HG02973 (cell line): ENCODE measurements around the gene TMEM62.
"Not testable (repeated sequence)": the region's sequence is repeated elsewhere in the genome, so short reads cannot be mapped to it uniquely, and the experiment has no call there.

Experiments
- ATAC-seq: cut with Tn5 transposase; IDR thresholded peaks from one replicate; pipeline ENCODE4 v1.9.1; 2021; ENCODE audit warnings: moderate library complexity; ENCODE audit not compliant: unreplicated experiment

Gene TMEM62

DNA sequence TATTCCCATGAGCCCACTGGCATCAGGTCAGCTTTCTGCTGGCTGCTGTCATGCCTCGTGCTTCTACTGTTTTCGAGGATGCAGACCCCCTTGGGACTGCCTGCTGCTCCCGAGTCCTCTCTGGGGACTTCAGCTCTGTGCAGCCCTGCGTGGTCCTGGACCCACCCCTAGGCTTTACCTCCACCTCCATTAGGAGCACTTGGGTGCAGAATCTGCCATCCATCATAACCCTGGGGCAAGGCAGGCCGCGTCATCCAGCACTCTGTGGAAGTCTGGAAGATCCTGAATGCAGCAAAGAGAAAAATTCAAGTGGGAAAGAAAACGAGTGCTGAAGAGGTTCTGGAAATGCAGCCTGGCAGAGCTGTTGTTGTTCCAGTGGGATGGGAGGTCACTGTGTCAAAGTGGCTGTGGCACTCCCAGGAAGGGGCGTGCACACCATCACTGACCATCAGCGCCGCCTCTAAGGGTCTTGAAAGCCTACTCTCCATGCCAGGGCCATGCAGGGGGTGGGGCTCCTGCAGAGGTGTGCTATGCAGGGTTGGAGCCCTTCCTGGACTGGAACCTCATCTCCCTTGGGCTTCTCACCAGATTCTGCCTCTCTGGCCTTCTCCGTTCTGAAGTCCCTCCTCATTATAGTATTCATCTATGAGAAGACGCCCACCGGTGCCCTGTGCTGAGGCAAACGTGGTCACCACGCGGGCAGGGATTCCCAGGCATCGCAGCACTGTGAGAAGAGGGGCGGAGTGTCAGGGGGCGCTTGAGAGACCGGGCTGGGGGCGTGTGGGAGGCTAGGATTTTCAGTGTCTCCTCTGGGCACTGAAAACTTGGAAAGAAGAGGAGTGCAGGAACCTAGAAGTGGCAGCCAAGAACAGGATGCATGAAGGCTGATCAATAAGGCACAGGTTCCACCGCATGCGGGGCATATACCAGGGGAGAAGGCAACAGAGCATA, 74.9 kb downstream of the TMEM62 start:
- no peak for ATAC-seq

DNA sequence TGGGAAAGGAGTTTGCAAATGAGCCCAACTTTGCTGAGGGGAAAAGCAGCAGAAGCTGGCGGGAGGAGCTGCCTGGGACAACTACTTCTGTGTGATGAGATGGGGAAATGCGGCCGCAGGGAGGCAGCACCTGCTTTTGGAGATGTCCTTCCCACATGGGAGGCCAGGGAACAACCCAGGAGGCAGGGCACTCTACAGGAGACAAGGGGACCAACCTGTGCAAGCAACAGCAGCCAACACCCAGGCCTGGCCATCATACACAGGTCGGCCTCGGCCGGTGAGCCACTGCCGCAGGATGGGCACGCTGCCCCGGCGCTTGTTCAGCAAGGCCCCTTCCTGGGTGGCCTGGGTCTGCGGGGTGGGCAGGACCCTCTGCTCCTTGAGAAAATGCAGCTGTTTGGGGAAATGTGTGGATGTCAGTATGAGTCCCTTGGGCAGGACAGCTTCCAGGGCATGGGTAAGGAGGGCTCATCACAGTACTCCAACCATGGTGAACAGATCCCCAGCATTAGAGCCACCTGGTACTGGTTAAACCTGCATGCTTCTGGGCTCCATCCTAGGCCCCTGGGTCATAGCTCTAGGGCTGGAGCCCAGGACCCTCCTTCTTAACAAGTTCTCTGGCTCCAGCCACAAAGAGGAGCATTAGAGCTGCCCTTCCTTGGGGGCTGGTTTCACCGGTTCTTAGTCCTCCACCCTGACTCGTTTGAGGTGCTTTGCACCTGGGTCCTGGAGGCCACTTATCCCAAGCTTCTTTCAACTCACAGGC, 75.9 kb downstream of the TMEM62 start:
- ATAC-seq, result no peak

DNA sequence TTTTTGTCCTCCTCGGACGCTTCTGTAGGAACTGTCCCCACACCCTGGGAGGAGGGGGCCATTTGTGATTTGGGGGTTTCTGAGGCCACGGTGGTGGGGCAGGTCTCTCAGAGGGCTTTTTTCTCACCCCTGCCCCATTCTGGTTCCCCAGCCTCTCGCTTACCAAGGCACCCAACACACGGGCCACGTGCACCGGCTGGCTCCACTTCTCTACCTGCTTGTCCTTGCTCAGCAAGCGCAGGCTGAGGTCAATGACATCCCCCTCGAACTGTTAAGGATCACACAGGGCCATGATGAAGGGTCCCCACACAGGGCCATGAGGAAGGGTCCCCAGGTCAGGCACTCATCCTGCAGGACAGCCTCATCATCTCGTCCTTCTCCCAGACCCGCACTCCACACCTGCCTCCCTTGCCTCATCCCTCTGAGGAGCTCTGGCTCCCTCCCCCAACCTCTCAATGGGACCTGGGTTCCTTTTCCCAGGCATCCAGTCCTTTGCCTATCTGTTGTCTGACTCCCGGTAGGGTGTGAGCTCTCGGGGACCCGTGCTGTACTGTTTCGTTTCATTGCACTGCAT, 76.9 kb downstream of the TMEM62 start:
- ATAC-seq, result no peak

DNA sequence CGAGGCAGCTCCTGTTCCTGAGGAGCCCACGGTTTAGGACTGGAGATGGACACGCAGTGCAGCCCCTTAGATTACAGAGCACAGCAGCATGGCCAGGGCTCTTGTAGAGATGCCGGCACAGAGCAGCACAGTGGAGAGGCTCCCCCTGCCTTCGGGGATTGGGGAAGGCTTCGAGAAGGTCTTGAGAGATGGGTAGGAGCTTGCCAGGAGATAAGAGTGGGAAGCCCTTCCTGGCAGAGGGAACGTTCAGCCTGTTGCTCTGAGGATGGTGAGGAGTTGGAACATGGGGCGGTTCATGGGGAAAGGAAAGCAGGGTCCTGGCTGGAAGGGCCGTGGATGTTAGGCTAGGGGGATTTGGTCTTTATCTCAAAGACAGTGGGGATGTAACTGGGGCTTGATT, 77.4 kb downstream of the TMEM62 start:
- no peak for ATAC-seq

DNA sequence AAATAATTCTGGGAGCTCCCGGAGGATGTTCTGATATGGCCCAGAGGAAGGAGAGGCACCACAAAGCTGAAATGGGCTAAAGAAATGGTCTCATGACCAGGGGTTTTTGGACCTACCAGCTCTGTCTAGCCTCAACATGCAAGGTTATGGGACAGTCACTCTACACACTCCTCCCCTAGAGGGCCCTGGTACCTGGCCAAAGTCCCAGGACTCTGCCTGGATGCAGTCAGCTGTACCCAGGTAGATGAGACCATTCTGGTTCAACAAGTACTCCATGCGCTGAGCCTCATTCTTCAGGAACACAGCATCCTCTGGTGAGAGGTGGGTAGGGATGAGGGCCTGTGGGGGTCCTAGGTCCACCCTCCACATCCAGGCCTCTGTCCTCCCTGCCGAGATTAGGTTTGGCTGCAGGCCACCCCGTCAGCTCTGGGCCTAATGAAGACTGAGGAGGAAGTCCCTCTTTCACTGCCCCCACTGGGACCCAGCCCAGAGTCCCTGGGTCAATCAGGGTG, 77.9 kb downstream of the TMEM62 start:
- no peak for ATAC-seq

DNA sequence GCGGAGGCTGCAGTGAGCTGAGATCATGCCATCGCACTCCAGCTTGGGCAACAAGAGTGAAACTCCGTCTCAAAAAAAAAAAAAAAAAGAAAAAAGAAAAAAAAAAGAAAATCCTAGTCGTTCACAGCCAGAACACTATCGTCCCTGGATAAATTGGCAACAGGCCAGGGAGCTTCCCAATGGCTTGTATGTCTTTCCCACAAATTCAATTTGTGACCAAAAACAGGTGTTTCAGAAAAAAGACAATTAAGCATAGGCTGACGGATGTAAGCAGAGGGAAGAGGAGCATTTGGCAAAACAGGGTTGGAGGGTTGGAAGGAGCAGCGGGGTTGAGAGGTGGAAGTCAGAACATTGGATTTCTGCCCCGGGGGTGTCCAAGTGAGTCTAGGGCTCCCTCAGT, 78.9 kb downstream of the TMEM62 start:
- no peak for ATAC-seq

DNA sequence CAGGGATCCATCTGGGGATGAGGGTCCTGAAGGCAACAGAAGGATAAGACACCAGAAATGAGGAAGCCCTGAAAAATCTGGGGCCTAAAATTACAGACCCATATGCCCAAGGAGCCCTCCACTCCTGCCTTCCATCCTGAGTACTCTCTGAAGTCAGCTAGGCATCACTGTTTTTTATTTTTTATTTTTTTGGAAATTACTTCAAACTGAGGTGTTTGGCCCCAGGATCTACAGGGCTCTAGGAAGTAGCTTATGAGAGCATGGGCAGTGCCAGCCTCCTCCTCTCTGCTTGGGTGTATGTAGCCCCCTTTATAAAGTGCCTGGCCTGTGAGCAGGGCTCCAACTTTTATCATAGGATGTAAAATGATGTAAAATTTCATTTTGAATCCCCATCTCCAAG, 79.6 kb downstream of the TMEM62 start:
- ATAC-seq, result no peak

DNA sequence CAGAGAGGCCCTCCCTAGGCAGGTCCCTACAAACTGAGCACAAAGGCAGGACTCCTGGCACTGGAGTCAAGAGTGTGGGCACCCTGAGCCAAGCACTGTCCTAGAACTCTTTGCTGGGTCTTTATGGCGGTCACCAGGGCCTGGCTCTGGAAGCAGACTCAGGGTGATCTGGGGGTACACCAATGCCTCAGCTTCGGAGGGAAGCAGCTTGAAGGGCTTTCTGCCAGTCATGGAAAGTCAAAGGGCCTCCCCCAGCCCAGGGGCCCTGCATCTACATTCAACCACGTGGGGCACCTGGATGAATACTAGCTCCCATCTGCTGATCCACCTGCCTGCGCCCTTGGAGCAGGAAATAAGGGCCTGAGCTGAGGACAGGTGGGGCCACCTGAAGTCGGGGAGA, 80.1 kb downstream of the TMEM62 start:
- no peak for ATAC-seq

DNA sequence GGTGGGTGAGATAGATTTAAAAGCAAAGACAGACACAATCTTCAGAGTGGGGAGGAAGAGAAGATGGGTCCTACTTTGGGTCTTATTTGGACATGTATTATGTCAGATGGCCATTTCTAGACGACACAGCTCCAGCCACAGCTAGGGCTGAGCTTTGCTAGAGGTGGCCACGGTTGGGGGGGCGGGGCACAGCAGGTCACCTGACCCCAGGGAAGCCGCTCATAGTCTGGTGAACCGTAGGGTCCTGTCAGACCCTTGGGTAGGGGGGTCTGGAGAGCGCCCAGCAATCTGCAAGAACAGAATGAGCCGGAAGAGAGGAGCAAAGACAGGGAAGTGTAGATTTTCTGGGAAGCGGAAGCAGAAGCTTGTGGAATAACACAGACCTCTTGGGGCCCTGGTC, 80.8 kb downstream of the TMEM62 start:
- no peak for ATAC-seq

DNA sequence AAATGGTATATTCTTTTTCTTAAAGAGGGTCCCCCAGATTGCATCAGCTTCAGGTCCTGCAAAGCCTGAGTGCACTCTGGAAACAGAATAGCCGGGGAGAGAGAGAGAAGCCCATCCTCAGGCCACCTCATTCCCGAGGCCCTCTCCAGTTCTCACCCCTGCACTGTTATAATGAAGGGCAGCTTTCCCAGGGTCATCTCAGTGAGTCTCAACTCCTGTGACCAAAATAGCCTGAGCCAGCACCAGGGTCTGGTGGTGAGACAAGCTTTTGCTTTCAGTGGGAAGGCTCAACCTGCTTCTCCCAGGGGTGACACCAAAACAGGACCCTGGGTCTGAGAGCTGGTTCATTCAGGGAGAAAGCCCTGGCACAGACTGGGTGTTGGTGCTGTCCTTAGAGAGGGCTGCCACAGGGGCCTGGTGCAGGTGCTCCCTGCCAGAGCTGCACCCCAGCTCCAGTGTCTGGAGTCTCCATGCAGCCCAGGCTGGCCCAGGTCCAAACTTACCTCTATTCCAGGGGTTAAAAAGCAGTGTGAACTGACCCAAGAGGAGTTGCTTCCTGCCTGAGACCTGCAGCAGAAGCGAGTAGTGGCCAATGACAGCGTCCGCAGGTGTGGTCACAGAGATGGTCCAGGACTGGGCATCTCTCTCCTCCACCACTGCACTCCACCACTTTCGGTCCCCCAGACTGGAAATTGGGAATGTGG, 81.4 kb downstream of the TMEM62 start:
- ATAC-seq, result no peak

DNA sequence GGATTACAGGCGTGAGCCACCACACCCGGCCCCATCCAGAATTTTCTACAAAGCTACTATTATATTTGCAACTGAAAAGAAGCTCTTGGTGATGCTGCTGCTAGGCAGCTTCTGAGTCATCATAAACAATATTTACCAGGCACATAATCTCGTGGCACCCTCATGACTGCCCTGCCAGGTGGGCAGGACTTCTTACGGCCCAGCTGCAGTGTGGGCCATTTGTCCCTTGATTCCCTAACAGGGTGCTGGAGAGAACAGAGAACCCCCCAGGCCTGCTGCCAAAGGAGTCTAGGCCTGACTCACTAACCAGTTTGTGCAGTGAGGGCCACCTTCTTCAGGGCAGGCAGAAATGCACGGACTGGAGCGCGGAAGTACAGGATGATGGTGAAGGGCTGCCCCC, 82.6 kb downstream of the TMEM62 start:
- no peak for ATAC-seq

DNA sequence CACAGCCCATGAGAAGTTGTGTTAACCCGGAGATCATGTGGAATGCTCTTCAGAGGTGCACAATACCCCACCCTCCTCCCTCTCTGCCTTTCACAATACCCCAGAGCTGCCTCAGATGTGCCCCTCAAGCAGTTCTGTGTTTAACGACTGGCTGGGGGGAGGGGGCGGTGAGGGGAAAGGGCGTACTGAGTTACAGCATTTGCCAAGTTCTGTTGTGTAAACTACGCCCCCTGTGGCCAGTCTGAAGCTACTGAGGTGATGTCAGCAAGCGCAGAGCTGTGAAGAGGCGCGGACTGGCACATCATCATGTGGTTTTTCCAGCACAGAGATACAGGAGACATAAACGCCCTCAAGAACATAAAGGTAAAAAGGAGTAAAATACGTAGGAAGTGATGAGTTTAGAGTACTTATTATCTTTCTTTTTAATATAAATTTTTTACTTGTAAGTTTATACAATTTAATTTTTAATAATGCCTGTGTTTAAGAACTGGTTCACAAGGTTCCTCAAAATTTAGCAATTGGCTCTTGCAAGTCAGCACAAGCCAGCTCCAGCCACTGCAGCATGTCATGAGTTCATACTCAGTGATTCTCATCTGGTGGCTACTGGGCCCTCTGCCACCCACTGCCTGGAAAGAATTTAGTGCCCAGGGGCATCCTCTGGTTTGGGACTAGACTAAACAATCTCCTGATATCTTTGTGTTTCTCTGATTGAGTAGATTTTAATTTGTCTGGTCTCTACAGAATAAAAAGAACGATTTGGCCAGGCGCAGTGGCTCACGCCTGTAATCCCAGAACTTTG, 85.7 kb downstream of the TMEM62 start:
- ATAC-seq, result no peak

DNA sequence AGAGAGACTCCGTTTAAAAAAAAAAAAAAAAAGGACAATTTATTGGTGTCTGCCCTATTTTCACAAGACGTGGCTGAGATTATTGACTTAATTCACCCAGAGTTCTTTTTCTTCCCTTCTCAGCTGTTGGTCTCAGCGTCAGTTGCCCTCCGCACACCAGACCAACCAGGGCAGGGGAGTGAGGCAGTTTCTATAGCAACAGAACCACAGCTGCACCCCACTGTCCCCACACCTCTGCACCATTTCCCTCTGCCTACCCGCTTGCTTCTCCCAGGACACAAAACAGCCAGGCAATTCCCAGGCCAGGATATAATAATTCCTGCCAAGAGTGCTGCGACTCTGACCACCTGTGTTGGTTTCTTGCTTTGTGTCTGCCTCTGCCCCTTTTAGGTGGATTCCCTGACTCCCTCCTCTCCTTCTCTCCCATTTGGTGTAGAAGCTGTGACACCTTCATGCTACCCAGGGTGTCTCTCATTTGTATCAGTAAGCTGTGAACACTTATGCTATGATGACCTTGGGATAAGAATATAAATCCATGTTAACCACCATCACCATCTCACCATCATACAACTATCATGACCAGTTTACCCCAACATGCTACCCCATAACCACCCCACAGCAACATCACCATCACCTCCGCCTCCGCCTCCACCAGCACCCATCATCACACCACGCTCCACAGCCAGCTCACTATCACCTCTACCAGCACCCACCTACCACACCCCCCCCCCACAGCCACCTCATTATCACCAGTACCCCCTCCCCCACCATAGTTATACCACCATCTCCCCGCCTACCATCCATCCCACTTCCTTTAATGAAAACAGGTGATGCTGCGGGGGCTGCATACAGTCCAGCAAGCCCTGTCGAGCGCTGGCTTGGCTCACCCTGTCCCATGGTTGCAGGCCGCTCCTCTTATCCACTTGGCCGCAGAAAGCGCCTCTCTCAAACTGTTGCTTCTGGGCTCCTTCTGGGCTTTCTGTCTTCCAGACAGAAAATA, 86.8 kb downstream of the TMEM62 start:
- ATAC-seq, result no peak

DNA sequence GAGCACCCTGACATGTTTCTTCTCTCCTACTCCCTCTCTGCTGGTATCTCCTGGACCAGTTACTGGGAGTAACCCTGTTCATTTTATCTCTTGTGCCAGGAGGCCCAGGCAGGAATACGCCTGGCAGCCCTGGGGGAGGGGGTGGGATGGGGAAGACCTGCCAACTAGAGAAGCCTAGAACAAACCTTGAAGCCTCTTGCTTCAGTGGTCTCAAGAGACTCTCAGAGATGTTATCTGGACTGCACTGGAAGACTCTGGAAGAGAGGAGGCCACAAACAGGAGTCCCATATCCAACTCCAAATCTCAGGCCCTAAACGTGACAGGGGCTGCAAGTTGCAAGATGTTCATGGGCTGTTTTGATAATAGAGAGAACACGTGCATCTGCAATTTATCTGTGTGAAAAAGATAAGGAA, 87.6 kb downstream of the TMEM62 start, which contains the start of gene EPB42:
TSS of gene EPB42 (minus strand) at position 28 of the 413 bp plus-strand sequence. CDS start 193 bp downstream, outside the sequence.
- no peak for ATAC-seq

DNA sequence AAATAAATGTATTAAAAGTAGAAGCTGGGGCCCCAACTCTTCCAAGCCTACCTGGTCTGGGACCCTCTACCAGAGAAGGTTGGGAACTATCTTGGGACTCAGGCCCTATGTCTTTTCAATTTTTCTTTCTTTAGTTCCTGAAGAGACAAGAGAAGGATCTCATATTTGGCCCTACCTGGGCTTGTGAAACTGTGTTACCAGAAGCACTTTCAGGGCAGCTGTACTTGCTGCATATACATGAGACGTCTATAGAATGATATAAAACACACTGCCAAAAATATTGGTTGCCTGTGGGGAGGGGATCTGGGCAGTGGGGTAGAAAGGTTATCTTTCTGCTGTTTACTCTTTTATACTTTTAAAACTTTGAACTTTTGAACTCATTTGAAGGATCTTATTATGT, 88.0 kb downstream of the TMEM62 start:
- ATAC-seq, result no peak

DNA sequence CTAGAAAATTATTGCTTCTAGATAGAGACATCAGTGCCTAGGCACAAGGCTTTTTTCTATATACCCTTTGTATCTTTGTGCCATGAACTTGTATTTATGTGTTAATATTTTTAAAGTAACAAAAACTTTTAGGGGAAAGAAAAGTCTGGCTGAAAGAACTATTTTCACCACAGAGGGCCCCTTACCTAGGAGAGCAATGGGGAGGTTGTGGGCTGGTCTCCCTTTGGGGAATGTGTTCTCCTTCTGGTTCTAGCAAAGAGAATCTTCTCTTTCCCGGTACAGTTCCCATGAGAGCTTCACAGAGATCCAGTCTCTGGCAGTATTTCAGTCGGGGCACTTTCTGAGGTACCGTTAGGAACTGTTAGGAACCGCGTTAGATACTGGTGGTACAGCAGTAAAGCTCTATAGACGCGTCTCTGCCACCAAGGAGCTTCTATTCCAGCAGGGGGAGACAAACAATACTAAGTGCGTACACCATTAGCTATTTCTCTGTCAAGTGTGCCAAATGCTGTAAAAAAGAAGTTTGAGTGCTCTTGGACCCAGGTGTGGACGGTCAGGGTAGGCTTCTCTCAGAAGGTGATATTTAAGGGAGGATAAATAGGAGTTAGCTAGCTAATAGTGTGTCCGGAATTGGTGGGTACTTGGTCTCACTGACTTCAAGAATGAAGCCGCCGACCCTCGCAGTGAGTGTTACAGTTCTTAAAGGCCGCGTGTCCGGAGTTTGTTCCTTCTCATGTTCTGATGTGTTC, 92.0 kb downstream of the TMEM62 start:
- ATAC-seq, result no peak

DNA sequence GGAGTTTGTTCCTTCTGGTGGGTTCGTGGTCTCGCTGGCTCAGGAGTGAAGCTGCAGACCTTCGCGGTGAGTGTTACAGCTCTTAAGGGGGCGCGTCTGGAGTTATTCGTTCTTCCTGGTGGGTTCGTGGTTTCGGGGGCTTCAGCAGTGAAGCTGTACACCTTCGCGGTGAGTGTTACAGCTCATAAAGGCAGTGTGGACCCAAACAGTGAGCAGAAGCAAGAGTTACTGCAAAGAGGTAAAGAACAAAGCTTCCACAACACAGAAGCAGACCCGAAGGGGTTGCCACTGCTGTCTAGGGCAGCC, 92.5 kb downstream of the TMEM62 start:
- not testable (repeated sequence) for ATAC-seq
